Ecto neural progenitor cell (in vitro differentiated cells): ENCODE data around the gene CYFIP1.

Experiments used
- DNase-seq: peaks from one replicate; pipeline ENCODE4 v3.0.0-alpha.2; 2018; ENCODE audit warnings: low spot score

Gene CYFIP1

GRCh38 chr15:22888120-22888859 lies 91.9 kb downstream of the CYFIP1 start:
- DNase-seq, result no peak

DNA sequence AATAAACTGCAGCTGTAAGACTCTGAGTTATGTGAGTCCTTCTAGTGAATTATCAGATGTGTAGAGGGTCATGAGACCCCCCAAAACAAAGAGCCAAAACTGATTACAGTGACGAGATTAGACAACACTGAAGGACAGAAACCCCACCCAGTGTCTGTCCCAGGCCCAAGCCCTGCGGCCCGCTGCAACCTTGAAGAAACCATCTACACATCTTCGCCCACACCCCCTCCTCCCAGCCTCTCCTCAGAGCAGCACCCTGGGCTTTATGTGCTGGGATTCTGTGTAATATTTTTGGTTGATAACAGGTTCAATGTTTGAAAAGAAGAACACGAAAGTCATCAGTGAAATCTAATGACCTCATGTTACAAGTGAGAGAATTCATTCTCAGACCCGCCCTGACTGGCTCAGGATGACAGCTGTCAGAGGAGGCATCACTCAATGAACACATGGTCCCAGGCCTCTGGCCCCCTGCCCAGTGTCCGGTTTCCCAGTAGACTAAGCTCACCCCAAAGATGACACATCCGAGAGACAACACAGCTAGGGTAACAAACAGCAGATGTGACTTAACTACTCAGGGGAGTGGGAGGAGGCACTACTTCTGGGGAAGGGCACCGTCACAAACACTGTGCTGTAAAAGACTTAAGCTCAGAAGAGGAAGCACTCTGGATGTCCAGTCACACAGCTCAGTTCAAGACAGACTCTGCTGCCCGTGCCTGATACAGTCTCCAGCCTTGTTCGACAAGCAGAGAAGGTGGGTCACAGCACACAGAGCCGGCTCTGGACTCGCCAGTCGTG lies 92.8 kb downstream of the CYFIP1 start:
- no peak for DNase-seq

- no peak for DNase-seq
These were observed 95.0 kb downstream of the CYFIP1 start for GRCh38 chr15:22885120-22885519.

DNA sequence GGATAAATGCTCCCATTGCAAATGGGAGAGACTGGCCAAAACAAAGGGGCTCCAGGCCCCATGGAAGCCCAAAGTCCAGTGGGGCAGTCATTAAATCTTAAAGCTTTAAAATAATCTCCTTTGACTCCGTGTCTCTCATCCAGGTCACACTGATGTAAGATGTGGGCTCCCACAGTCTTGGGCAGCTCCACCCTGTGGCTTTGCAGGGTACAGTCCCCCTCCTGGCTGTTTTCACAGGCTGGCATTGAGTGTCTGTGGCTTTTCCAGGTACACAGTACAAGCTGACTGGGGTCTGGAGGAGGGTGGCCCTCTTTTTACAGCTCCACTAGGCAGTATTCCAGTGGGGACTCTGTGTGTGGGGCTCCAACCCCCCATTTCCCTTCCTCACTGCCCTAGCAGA lies 95.8 kb downstream of the CYFIP1 start:
- DNase-seq, result no peak

GRCh38 chr15:22883196-22883595 lies 97.0 kb downstream of the CYFIP1 start:
- no peak for DNase-seq

DNA sequence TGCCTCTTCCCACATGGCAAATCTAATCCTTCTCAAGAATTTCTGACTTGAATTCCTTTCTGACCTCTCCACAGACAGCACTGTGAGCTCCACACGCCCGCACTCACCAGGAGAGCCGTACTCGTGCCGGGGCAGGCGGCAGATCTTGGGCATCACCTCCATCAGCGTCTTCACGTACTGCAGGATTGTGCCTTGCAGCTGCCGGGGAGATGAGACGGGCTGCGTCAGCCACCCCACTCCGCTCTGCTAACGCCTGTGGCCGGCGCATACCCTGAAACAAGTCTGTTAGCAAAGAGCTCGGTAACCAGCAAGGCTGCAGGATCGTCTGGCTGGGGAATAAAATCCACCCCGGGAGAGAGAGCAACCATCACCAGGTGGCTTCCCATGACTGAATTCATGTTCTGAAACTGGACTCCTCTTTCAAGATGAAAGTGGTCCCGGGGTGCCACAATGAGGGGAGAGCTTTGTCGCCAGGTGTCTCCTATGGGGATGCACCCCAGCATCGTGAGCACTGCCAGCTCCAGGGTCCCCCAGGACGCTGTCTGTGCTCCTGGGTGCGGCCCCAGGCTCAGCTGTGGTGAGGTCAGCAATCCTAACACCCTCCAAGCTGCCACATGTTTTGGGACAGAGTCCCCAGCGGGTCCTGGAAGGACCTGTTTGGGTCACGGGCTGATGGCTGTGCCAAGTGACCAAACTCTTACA lies 98.3 kb downstream of the CYFIP1 start:
- no peak for DNase-seq

GRCh38 chr15:22880981-22881738 lies 99.0 kb downstream of the CYFIP1 start:
- no peak for DNase-seq

DNA sequence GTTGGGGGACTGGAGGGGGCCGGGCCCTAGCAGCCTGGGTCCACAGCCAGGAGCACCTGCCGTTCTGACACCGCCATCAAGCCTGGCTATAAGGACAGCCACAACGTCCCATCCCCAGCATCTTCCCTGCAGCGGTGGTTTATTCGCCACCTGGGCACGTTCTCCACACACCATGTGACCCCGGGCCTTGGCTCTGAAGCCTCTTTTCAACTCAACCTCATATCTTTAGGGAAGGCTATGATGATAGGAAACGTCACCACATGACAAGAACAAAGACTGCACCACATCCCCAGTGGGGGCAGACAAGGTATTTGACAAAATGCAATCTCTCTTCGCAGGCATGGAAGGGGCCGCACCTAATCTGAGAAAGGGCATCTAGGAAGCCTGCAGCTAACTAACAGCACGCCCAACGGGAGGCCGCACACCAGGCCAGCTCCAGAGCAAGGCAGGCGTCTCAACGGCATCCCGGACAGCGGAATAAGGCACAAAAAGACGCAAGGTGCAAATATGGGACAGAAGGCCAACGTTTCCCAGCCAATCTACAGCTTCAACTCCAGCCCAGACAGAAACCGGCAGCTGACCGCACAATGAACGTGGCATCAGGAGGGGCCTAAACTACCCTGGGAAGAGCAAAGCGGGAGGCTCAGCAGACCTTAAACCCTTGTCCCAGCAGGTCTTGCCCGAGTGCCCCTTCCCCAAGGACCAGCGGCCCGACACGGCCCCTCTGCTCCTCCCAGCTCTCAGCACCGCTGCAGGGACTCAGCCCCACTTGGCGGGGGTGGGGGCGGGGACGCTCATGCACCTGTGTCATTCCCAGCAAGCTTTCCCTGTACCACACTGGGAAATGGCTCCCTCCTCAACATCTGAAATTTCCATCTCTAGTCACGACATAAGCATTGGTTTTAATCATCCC lies 99.8 kb downstream of the CYFIP1 start:
- DNase-seq, result no peak

DNA sequence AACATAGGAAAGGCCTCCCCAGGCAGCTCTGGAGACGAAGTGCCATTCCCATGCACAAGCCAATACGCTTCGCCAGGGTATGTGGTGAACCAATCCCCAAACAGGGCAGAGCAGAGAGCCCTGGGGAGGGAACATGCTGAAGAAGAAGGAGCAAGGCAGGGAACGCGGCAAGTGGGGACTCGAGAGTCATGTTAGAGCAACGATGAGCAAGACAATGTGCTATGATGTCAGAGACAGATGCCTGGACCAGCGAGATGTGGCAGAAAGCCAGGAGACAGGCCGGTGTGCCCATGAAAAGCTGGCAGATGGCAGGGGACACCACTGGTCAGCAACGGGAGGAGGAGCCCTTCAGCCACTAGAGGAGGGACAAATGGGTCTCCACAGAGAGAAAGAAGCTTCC lies 102.1 kb downstream of the CYFIP1 start:
- DNase-seq, result no peak

- DNase-seq, result no peak
These were observed 102.6 kb downstream of the CYFIP1 start for GRCh38 chr15:22877607-22878006.

GRCh38 chr15:22877117-22877516 lies 103.1 kb downstream of the CYFIP1 start:
- no peak for DNase-seq

- DNase-seq, result no peak
These were observed 105.2 kb downstream of the CYFIP1 start for GRCh38 chr15:22874966-22875365.

DNA sequence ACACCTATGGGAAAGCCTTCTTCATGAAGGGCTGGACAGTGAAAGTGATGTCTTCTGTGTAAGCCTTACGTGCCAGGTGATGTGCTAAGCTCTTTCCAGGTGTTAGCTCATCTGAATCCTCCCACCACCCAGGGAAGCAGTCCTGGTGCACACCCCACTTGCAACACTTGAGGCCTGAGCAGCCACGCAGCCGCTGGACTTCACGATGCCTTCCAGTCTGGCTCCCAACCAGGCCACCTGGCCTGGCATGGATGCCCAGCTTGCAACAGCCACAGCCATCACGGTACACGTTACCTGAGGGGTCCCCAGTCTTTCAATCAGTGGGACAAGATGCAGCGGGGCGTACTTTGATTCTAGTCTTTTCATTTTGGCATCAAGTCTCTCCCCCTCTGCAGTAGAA lies 105.9 kb downstream of the CYFIP1 start:
- DNase-seq, result no peak

DNA sequence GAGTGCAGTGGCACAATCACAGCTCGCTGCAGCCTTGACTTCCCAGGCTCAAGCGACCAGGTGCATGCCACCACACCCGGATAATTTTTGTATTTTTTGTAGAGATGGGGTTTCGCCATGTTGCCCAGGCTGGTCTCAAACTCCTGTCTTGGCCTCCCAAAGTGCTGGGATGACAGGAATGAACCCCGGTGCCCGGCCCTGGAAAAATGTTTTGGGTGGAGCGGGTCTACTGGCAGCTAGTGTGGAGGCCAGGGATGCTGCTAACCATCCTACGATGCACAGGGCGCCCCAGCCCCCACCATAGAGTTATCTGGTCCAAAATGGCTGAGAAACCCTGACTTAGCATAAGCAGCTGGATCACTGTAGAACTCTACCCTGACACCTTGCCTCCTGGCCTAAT lies 106.3 kb downstream of the CYFIP1 start:
- no peak for DNase-seq

GRCh38 chr15:22872936-22873701 lies 107.0 kb downstream of the CYFIP1 start:
- DNase-seq, result no peak

GRCh38 chr15:22871481-22872086 lies 108.6 kb downstream of the CYFIP1 start:
- no peak for DNase-seq

- DNase-seq, result no peak
These were observed 109.3 kb downstream of the CYFIP1 start for GRCh38 chr15:22870865-22871264.

DNA sequence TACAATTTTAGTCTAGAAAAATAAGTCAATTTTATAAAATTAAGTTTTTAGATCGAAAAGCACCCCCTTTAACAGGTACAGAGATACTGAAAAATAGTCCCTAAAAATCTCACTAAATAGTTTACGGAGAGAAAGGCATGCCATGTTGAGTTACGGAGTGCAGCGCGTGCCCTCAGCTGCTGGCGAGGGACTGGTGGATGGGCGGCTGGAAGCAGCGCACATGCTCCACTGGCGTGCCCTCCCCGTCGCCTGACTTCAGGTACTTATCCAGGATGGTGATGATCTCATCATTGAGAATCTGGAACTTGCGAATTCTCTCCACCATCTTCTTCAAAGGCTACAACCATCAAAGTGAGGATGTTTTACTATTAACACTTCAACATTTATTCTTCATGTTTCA lies 110.3 kb downstream of the CYFIP1 start:
- DNase-seq, result no peak

GRCh38 chr15:22868928-22869327 lies 111.2 kb downstream of the CYFIP1 start:
- no peak for DNase-seq

GRCh38 chr15:22868495-22868894 lies 111.7 kb downstream of the CYFIP1 start:
- no peak for DNase-seq
